Neural cell (in vitro differentiated cells): ENCODE results near the gene PADI2. TPM values are rescaled to one million over a fixed set of nuclear protein-coding genes. Genes with fewer than 3 reads are reported as not detected.

Source experiments
- H2AFZ ChIP-seq: fragments of 200-600, 300-800 bp; sonication (generic), shearing (Covaris generic); 2 replicates; pipeline ENCODE4 v1.6.0; 2014; ENCODE audit warnings: low read depth, mild to moderate bottlenecking, antibody characterized with exemption, low read length, moderate library complexity
- H3F3A ChIP-seq: fragments of 200-600 bp; shearing (Covaris generic); 2 replicates; pipeline ENCODE4 v1.6.1; 2016; ENCODE audit warnings: mild to moderate bottlenecking, moderate library complexity, mixed read lengths, antibody characterized with exemption, low read length; ENCODE audit not compliant: insufficient read depth, poor library complexity, severe bottlenecking
- H3K27ac ChIP-seq: fragments of 200-600, 300-800 bp; sonication (generic), shearing (Covaris generic); 2 replicates; pipeline ENCODE4 v1.5.1; 2014; ENCODE audit warnings: mild to moderate bottlenecking, low read length, moderate library complexity
- H3K27me3 ChIP-seq: fragments of 300-800, 200-600 bp; sonication (generic), shearing (Covaris generic); 2 replicates; pipeline ENCODE4 v1.6.0; 2014; ENCODE audit warnings: mild to moderate bottlenecking, low read depth, low read length, moderate library complexity; ENCODE audit not compliant: insufficient read depth
- H3K36me3 ChIP-seq: fragments of 300-800, 200-600 bp; sonication (generic), shearing (Covaris generic); 2 replicates; pipeline ENCODE4 v1.5.1; 2014; ENCODE audit warnings: mild to moderate bottlenecking, antibody characterized with exemption, low read length, moderate library complexity; ENCODE audit not compliant: insufficient read depth
- H3K4me2 ChIP-seq: fragments of 300-800, 200-600 bp; sonication (generic), shearing (Covaris generic); 2 replicates; pipeline ENCODE4 v1.6.0; 2014; ENCODE audit warnings: mild to moderate bottlenecking, low read length
- H3K4me3 ChIP-seq: fragments of 300-800, 200-600 bp; sonication (generic), shearing (Covaris generic); 2 replicates; pipeline ENCODE4 v1.5.1; 2014; ENCODE audit warnings: mild to moderate bottlenecking, low read length, moderate library complexity
- H3K79me2 ChIP-seq: fragments of 200-600 bp; shearing (Covaris generic); replicated peaks from 2 replicates; pipeline ENCODE4 v1.6.0; 2014; ENCODE audit warnings: mild to moderate bottlenecking, low read length, moderate library complexity; ENCODE audit not compliant: insufficient read depth
- H3K9ac ChIP-seq: fragments of 300-800, 200-600 bp; sonication (generic), shearing (Covaris generic); 2 replicates; pipeline ENCODE4 v1.6.1; 2016; ENCODE audit warnings: mild to moderate bottlenecking, low read length, mixed read lengths
- H3K9me2 ChIP-seq: fragments of 200-600 bp; shearing (Covaris generic); 2 replicates; pipeline ENCODE4 v1.6.1; 2016; ENCODE audit warnings: mild to moderate bottlenecking, low read length, mixed read lengths; ENCODE audit not compliant: insufficient read depth
- H3K9me3 ChIP-seq: fragments of 200-600, 300-800 bp; sonication (generic), shearing (Covaris generic); 2 replicates; pipeline ENCODE4 v1.6.1; 2016; ENCODE audit warnings: mild to moderate bottlenecking, mixed run types, low read length, moderate library complexity, mixed read lengths
- H4K20me1 ChIP-seq: fragments of 200-600 bp; shearing (Covaris generic); 2 replicates; pipeline ENCODE4 v1.6.1; 2016; ENCODE audit warnings: mild to moderate bottlenecking, mixed run types; ENCODE audit not compliant: insufficient read depth
- CTCF ChIP-seq: fragments of 450-650 bp; IDR thresholded peaks from 2 replicates; pipeline ENCODE4 v1.5.1; 2014; ENCODE audit warnings: antibody characterized with exemption, mild to moderate bottlenecking, moderate library complexity; ENCODE audit not compliant: poor library complexity, severe bottlenecking
- EP300 ChIP-seq: fragments of 450-650 bp; conservative IDR thresholded peaks from 2 replicates; pipeline ENCODE4 v1.6.1; 2014; ENCODE audit warnings: antibody characterized with exemption, mild to moderate bottlenecking, moderate library complexity; ENCODE audit not compliant: poor library complexity, severe bottlenecking
- EZH2 ChIP-seq: fragments of 200-600, 300-800 bp; shearing (Covaris generic), sonication (generic); IDR thresholded peaks from 2 replicates; pipeline ENCODE4 v1.6.1; 2014; ENCODE audit warnings: antibody characterized with exemption, low read length, borderline replicate concordance, mild to moderate bottlenecking; ENCODE audit not compliant: insufficient read depth, poor library complexity, severe bottlenecking
- MXI1 ChIP-seq: fragments of 450-650 bp; conservative IDR thresholded peaks from 2 replicates; pipeline ENCODE4 v1.6.1; 2014; ENCODE audit warnings: antibody characterized with exemption, mild to moderate bottlenecking; ENCODE audit not compliant: poor library complexity, severe bottlenecking
- POLR2AphosphoS5 ChIP-seq: IDR thresholded peaks from 2 replicates; pipeline ENCODE4 v1.6.1; 2012
- RAD21 ChIP-seq: fragments of 450-650 bp; conservative IDR thresholded peaks from 2 replicates; pipeline ENCODE4 v1.6.1; 2014; ENCODE audit warnings: antibody characterized with exemption, mild to moderate bottlenecking, moderate library complexity
- SMC3 ChIP-seq: fragments of 450-650 bp; conservative IDR thresholded peaks from 2 replicates; pipeline ENCODE4 v1.6.1; 2014; ENCODE audit warnings: antibody characterized with exemption, mild to moderate bottlenecking, moderate library complexity; ENCODE audit not compliant: poor library complexity
- TAF1 ChIP-seq: IDR thresholded peaks from 2 replicates; pipeline ENCODE4 v1.6.1; 2012; ENCODE audit warnings: low read depth
- polyA plus RNA-seq: library from polyadenylated mRNA; depleted of rRNA; stranded (reverse); fragments of >200 nt; gene quantifications from 2 replicates; pipeline ENCODE4 v1.2.3, GENCODE V29; 2014
- TF ChIP-seq, protein P1 (sequence below): IDR thresholded peaks from 2 replicates; pipeline ENCODE4 v1.6.1; 2012; ENCODE audit warnings: borderline replicate concordance

Gene PADI2
- polyA plus RNA-seq, 1 donor from 2014 or later, result 1.6 TPM

- TF ChIP-seq MXI1 (no peak), TAF1 (no peak), SMC3 (no peak), POLR2AphosphoS5 (no peak), RAD21 (no peak), CTCF (no peak), EZH2 (no peak), EP300 (no peak)
- TF ChIP-seq, protein P1, sequence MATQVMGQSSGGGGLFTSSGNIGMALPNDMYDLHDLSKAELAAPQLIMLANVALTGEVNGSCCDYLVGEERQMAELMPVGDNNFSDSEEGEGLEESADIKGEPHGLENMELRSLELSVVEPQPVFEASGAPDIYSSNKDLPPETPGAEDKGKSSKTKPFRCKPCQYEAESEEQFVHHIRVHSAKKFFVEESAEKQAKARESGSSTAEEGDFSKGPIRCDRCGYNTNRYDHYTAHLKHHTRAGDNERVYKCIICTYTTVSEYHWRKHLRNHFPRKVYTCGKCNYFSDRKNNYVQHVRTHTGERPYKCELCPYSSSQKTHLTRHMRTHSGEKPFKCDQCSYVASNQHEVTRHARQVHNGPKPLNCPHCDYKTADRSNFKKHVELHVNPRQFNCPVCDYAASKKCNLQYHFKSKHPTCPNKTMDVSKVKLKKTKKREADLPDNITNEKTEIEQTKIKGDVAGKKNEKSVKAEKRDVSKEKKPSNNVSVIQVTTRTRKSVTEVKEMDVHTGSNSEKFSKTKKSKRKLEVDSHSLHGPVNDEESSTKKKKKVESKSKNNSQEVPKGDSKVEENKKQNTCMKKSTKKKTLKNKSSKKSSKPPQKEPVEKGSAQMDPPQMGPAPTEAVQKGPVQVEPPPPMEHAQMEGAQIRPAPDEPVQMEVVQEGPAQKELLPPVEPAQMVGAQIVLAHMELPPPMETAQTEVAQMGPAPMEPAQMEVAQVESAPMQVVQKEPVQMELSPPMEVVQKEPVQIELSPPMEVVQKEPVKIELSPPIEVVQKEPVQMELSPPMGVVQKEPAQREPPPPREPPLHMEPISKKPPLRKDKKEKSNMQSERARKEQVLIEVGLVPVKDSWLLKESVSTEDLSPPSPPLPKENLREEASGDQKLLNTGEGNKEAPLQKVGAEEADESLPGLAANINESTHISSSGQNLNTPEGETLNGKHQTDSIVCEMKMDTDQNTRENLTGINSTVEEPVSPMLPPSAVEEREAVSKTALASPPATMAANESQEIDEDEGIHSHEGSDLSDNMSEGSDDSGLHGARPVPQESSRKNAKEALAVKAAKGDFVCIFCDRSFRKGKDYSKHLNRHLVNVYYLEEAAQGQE, result no peak
- no peak overlapping the region for H3K4me3 ChIP-seq
- no peak overlapping the region for H3K27ac ChIP-seq
- no peak overlapping the region for H3K9ac ChIP-seq
- no peaks in the 10 kb centered on the region for H3F3A ChIP-seq
- H3K36me3 ChIP-seq, result no peaks in the 10 kb centered on the region
- H3K9me2 ChIP-seq, result no peaks in the 10 kb centered on the region
- H3K4me2 ChIP-seq, result no peak overlapping the region
- no peaks in the 10 kb centered on the region for H3K79me2 ChIP-seq
- H2AFZ ChIP-seq, result no peak overlapping the region
- H3K27me3 ChIP-seq, result no peaks in the 10 kb centered on the region
- no peaks in the 10 kb centered on the region for H4K20me1 ChIP-seq
- H3K9me3 ChIP-seq, result no peaks in the 10 kb centered on the region
Observed at GRCh38 chr1:17134724-17135123, 15.5 kb upstream of the PADI2 start.

DNA sequence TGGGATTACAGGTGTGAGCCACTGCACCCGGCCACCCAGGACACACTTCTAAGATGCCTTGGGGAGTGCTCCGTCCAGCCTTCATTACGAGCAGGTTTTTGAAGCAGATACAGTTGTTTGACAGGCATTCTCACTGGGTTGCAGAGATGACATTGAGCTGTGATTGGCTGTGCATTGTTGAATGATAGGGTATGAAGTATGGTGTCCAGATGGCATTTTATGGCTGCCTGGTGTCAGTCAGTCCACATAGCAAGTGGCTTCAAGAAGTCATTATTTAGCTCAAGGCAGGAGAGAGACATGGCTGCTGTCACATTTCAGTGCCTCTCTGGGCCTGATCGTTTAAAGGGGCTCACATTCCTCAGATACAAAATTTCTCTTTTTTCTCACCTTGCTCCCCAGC lies 14.8 kb upstream of the PADI2 start:
- Histone ChIP-seq H3K9me2 (no peaks in the 10 kb centered on the region), H3F3A (no peaks in the 10 kb centered on the region), H3K27ac (no peak overlapping the region), H3K4me3 (no peak overlapping the region), H3K27me3 (no peaks in the 10 kb centered on the region), H3K79me2 (no peaks in the 10 kb centered on the region), H3K9ac (no peak overlapping the region), H3K9me3 (no peaks in the 10 kb centered on the region), H3K4me2 (no peak overlapping the region), H4K20me1 (no peaks in the 10 kb centered on the region), H3K36me3 (no peaks in the 10 kb centered on the region), H2AFZ (no peak overlapping the region)
- TF ChIP-seq MXI1 (no peak), SMC3 (no peak), POLR2AphosphoS5 (no peak), RAD21 (no peak), CTCF (no peak), EP300 (no peak), EZH2 (no peak), TAF1 (no peak)
- TF ChIP-seq, protein P1, result no peak
